Mesenchymal stem cell (in vitro differentiated cells and primary cell): ENCODE data around the gene HES4.
"Not testable (repeated sequence)": the region's sequence is repeated elsewhere in the genome, so short reads cannot be mapped to it uniquely, and the experiment has no call there.

ENCODE experiments used
- DNase-seq: peaks from one replicate; pipeline ENCODE4 v3.0.0-alpha.2; 2013
- H2AFZ ChIP-seq: one replicate; pipeline ENCODE4 v1.6.1; 2013; ENCODE audit warnings: low read depth, mild to moderate bottlenecking, control low read depth, inconsistent platforms, low read length, moderate library complexity
- H2AK5ac ChIP-seq: 2 replicates; pipeline ENCODE4 v1.6.1; 2013; ENCODE audit warnings: low read length, moderate library complexity, mild to moderate bottlenecking, inconsistent platforms; ENCODE audit not compliant: severe bottlenecking
- H2BK120ac ChIP-seq: one replicate; pipeline ENCODE4 v1.6.1; 2013; ENCODE audit warnings: low read depth, mild to moderate bottlenecking, inconsistent platforms, low read length, moderate library complexity
- H2BK12ac ChIP-seq, 2 experiments: one replicate each; pipeline ENCODE4 v1.6.1; 2013; ENCODE audit warnings: inconsistent platforms in 2 of 2, low read length in 2 of 2, mild to moderate bottlenecking in 2 of 2, moderate library complexity in 2 of 2, control low read depth in 1 of 2
- H2BK15ac ChIP-seq: one replicate; pipeline ENCODE4 v1.6.1; 2013; ENCODE audit warnings: mild to moderate bottlenecking, low read depth, inconsistent platforms; ENCODE audit not compliant: poor library complexity, severe bottlenecking
- H2BK5ac ChIP-seq: 2 replicates; pipeline ENCODE4 v1.6.1; 2013; ENCODE audit warnings: low read depth, mild to moderate bottlenecking, low read length, control low read depth, inconsistent platforms; ENCODE audit not compliant: poor library complexity, severe bottlenecking
- H3K14ac ChIP-seq, 2 experiments: one replicate each; pipeline ENCODE4 v1.6.1; 2013; ENCODE audit warnings: inconsistent platforms in 2 of 2, low read length in 2 of 2, control low read depth in 1 of 2, mild to moderate bottlenecking in 1 of 2, moderate library complexity in 1 of 2
- H3K18ac ChIP-seq, 2 experiments: one replicate each; pipeline ENCODE4 v1.6.1; 2013; ENCODE audit warnings: inconsistent platforms in 2 of 2, low read length in 2 of 2, control low read depth in 1 of 2, low read depth in 1 of 2, mild to moderate bottlenecking in 1 of 2
- H3K23ac ChIP-seq, 2 experiments: one replicate each; pipeline ENCODE4 v1.6.1; 2013; ENCODE audit warnings: inconsistent platforms in 2 of 2, low read length in 2 of 2, mild to moderate bottlenecking in 2 of 2, moderate library complexity in 2 of 2, control low read depth in 1 of 2
- H3K27ac ChIP-seq: 2 replicates; pipeline ENCODE4 v1.5.1; 2013; ENCODE audit warnings: mild to moderate bottlenecking, moderate library complexity, low read length, control low read depth, inconsistent platforms; ENCODE audit not compliant: poor library complexity, severe bottlenecking
- H3K27me3 ChIP-seq, 2 experiments: 2 replicates each; pipeline versions ENCODE4 v1.6.1 to v1.7.0; 2013; ENCODE audit warnings: low read length in 2 of 2, mild to moderate bottlenecking in 2 of 2, moderate library complexity in 2 of 2, control low read depth in 1 of 2, inconsistent platforms in 1 of 2; ENCODE audit not compliant: control insufficient read depth in 1 of 2, insufficient read depth in 1 of 2
- H3K36me3 ChIP-seq, 2 experiments: 2 replicates each; pipeline versions ENCODE4 v1.6.1 to v1.7.0; 2013; ENCODE audit warnings: low read length in 2 of 2, control low read depth in 1 of 2, inconsistent platforms in 1 of 2, low read depth in 1 of 2, mild to moderate bottlenecking in 1 of 2; ENCODE audit not compliant: insufficient read depth in 2 of 2, control insufficient read depth in 1 of 2
- H3K4ac ChIP-seq, 2 experiments: one replicate each; pipeline ENCODE4 v1.6.1; 2013; ENCODE audit warnings: inconsistent platforms in 2 of 2, low read length in 2 of 2, mild to moderate bottlenecking in 2 of 2, moderate library complexity in 2 of 2, control low read depth in 1 of 2, low read depth in 1 of 2
- H3K4me1 ChIP-seq: 2 replicates; pipeline ENCODE4 v1.6.1; 2013; ENCODE audit warnings: low read depth, low read length, control low read depth; ENCODE audit not compliant: control insufficient read depth, insufficient read depth
- H3K4me2 ChIP-seq: 2 replicates; pipeline ENCODE4 v1.6.1; 2013; ENCODE audit warnings: low read length, mild to moderate bottlenecking, inconsistent platforms; ENCODE audit not compliant: poor library complexity, severe bottlenecking
- H3K4me3 ChIP-seq, 2 experiments: 2 replicates each; pipeline versions ENCODE4 v1.5.1 to v1.7.0; 2013; ENCODE audit warnings: low read length in 2 of 2, mild to moderate bottlenecking in 2 of 2, control low read depth in 1 of 2, low read depth in 1 of 2; ENCODE audit not compliant: insufficient read depth in 1 of 2
- H3K79me1 ChIP-seq: replicated peaks from 2 replicates; pipeline ENCODE4 v1.6.1; 2013; ENCODE audit warnings: mild to moderate bottlenecking, control low read depth, low read length, inconsistent platforms; ENCODE audit not compliant: poor library complexity, severe bottlenecking
- H3K9ac ChIP-seq: 2 replicates; pipeline ENCODE4 v1.7.0; 2013; ENCODE audit warnings: mild to moderate bottlenecking, low read length, moderate library complexity
- H3K9me3 ChIP-seq: 2 replicates; pipeline ENCODE4 v1.7.0; 2013; ENCODE audit warnings: mild to moderate bottlenecking, low read length; ENCODE audit not compliant: control insufficient read depth
- H4K8ac ChIP-seq: one replicate; pipeline ENCODE4 v1.6.1; 2013; ENCODE audit warnings: inconsistent platforms, mild to moderate bottlenecking, low read length, moderate library complexity
- H4K91ac ChIP-seq: one replicate; pipeline ENCODE4 v1.6.1; 2013; ENCODE audit warnings: mild to moderate bottlenecking, low read length, inconsistent platforms
- WGBS: methylation state at CpG from one replicate; pipeline ENCODE4 v1.1.7; 2013; ENCODE audit warnings: mixed read lengths; 5-methylcytosine and 5-hydroxymethylcytosine counted together

The HES4 gene

GRCh38 chr1:1030867-1031658 is 31.2 kb upstream of the HES4 start:
- 77% methylated on average over 7 of the region's 7 CpGs for WGBS
- not testable (repeated sequence) for H3K4me2 ChIP-seq, H3K27ac ChIP-seq, H2BK120ac ChIP-seq, H3K4me3 ChIP-seq, H2BK12ac ChIP-seq, H3K9me3 ChIP-seq, H2BK5ac ChIP-seq, DNase-seq, H4K8ac ChIP-seq, H2AK5ac ChIP-seq, H3K9ac ChIP-seq, H2BK15ac ChIP-seq, H4K91ac ChIP-seq, H2AFZ ChIP-seq, H3K4ac ChIP-seq, H3K18ac ChIP-seq, H3K23ac ChIP-seq
- Histone ChIP-seq H3K14ac (peak overlapping the region in 1 of 2 experiments; percentile 9), H3K4me1 (peaks cover 76% of the 10 kb centered on the region), H3K27me3 (peaks cover 0 to 47% of the 10 kb centered on the region in 2 experiments), H3K36me3 (peaks cover 0 to 73% of the 10 kb centered on the region in 2 experiments), H3K79me1 (peaks cover 22% of the 10 kb centered on the region)

DNA sequence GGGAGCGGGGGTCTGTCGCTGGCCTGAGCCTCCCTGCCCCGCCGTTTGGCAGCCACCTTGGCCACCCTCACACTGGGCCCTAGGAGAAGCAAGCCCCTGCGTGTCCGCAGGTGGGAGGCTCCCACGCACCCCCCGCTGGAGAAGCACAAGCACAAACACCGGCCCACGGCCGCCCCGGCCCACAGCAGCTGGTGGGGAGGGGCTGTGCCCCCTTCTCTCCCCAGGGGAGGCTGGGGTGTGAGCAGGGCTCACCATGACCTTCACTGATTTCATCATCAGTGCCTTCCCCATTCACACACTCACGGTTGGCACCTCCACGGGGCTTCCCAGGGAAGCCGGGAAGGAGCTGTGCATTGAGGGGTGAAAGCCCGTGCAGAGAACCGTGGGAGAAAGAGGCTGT is 27.9 kb upstream of the HES4 start:
- H3K9ac ChIP-seq, result no peak overlapping the region
- H3K4me2 ChIP-seq, result no peak overlapping the region
- H2BK120ac ChIP-seq, result no peak overlapping the region
- H3K27me3 ChIP-seq, result peaks cover 0 to 48% of the 10 kb centered on the region in 2 experiments
- peaks cover 89% of the 10 kb centered on the region for H3K4me1 ChIP-seq
- no peak overlapping the region for H2BK5ac ChIP-seq
- H2BK12ac ChIP-seq, result no peak overlapping the region
- no peak overlapping the region for H2AK5ac ChIP-seq
- no peak overlapping the region for H2AFZ ChIP-seq
- no peak overlapping the region for H3K14ac ChIP-seq
- no peak overlapping the region for H3K4me3 ChIP-seq
- no peak overlapping the region for H4K91ac ChIP-seq
- H3K18ac ChIP-seq, result no peak overlapping the region
- no peaks in the 10 kb centered on the region for H3K9me3 ChIP-seq
- DNase-seq, result no peak
- H3K23ac ChIP-seq, result no peak overlapping the region
- no peak overlapping the region for H2BK15ac ChIP-seq
- WGBS, result 91% methylated on average over 17 of the region's 17 CpGs
- no peak overlapping the region for H3K4ac ChIP-seq
- H3K79me1 ChIP-seq, result peaks cover 16% of the 10 kb centered on the region
- H3K36me3 ChIP-seq, result peaks cover 0 to 80% of the 10 kb centered on the region in 2 experiments
- no peak overlapping the region for H3K27ac ChIP-seq
- no peak overlapping the region for H4K8ac ChIP-seq

DNA sequence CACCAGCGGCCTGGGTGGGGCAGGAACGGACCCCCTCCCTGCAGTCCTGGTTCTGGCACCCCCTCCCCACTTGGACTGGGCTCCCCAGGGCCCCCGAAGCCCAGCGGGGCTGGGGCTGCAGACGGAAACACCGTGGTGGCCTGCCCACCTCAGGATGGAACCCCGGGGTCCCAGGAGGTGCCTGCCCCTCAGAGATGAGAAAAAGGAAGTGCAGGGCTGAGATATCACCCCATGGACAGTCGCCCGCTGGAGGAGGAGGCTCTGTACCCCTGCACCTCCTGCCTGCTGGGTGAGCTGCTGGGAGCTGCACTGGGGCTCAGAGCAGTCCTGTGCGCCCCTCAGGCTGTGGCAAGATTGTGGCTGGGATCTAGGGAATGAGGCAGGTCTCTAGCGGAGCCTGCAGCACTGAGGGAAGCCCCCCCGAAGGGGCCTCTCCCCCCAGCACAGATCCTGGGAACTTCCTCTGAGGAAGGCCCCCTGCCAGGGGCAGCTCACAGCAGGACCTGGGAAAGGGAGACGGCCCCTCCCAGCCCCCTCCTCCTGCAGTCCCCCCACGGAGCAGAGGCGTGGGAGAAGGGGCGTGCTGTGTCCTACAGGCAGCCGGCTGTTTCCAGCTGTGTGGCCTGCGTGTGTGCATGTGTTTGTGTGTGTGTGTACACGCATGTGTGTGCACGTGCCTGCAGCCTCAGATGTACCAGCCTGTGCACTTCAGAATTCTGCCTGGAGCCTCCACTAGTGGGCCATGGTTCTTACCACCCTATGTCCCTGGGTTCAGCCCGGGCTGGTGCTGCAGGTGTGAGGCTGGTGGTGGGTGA is 26.9 kb upstream of the HES4 start:
- no peak for DNase-seq
- H3K79me1 ChIP-seq, result peaks cover 18% of the 10 kb centered on the region

GRCh38 chr1:1025730-1026129 is 25.8 kb upstream of the HES4 start:
- whole genome bisulfite sequencing, result 93% methylated on average over 8 of the region's 10 CpGs
- peaks cover 0 to 74% of the 10 kb centered on the region in 2 experiments for H3K36me3 ChIP-seq

More for the DNA sequence above, 26.9 kb upstream of the HES4 start:
- Histone ChIP-seq H3K9me3 (no peaks in the 10 kb centered on the region), H3K27ac (no peak overlapping the region), H3K4ac (no peak overlapping the region), H3K9ac (no peak overlapping the region), H2AFZ (no peak overlapping the region), H3K14ac (no peak overlapping the region), H3K4me2 (peak overlapping the region; percentile 14), H4K8ac (no peak overlapping the region), H3K27me3 (peaks cover 0 to 38% of the 10 kb centered on the region in 2 experiments), H2AK5ac (no peak overlapping the region), H2BK120ac (no peak overlapping the region), H2BK5ac (no peak overlapping the region), H3K4me3 (no peak overlapping the region), H4K91ac (no peak overlapping the region), H3K4me1 (peaks cover 89% of the 10 kb centered on the region), H3K36me3 (peaks cover 0 to 78% of the 10 kb centered on the region in 2 experiments), H2BK12ac (no peak overlapping the region), H3K18ac (no peak overlapping the region), H3K23ac (no peak overlapping the region), H2BK15ac (peak overlapping the region; percentile 8)
- 77% methylated on average over 20 of the region's 21 CpGs for WGBS

More at GRCh38 chr1:1025730-1026129, 25.8 kb upstream of the HES4 start:
- Histone ChIP-seq H3K9me3 (no peaks in the 10 kb centered on the region), H3K4me3 (no peak overlapping the region), H3K9ac (no peak overlapping the region), H3K4ac (no peak overlapping the region), H3K23ac (no peak overlapping the region), H3K18ac (no peak overlapping the region), H4K91ac (no peak overlapping the region), H3K14ac (no peak overlapping the region), H2BK15ac (no peak overlapping the region), H3K4me1 (peaks cover 85% of the 10 kb centered on the region), H3K27me3 (peaks cover 0 to 35% of the 10 kb centered on the region in 2 experiments), H4K8ac (no peak overlapping the region), H2AK5ac (no peak overlapping the region), H2BK12ac (no peak overlapping the region), H2AFZ (no peak overlapping the region), H3K4me2 (no peak overlapping the region), H2BK5ac (no peak overlapping the region), H3K79me1 (peaks cover 18% of the 10 kb centered on the region), H2BK120ac (no peak overlapping the region), H3K27ac (no peak overlapping the region)
- DNase-seq, result no peak
